ENCODE measurements around the gene NPNT.
"Not testable (repeated sequence)": the region's sequence is repeated elsewhere in the genome, so short reads cannot be mapped to it uniquely, and the experiment has no call there.

The NPNT gene

GRCh38 chr4:105894660-105895582 lies at the start of gene NPNT:
NPNT (plus strand) TSS chr4:105895471; CDS start chr4:105895653, 182 bp downstream.
- no peak for DNase-seq

- DNase-seq = no peak
Measured at GRCh38 chr4:105845559-105845958, 49.7 kb upstream of the NPNT start.

DNA sequence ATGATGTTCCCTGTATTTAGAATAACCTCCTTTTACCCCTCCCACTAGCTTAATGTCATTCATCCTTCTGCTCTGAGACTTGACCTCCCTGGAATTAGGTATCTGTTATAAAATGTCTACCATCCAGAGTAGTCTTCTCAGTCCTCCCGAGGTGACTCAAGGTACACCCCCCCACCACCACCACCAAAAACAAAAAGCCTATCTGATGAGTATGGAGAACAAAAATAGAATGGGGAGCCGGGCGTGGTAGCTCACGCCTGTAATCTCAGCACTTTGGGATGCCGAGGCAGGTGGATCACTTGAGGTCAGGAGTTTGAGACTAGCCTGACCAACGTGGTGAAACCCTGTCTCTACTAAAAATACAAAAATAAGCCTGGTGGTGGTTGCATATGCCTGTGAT lies 46.9 kb upstream of the NPNT start:
- not testable (repeated sequence) for DNase-seq

GRCh38 chr4:105851196-105851595 lies 44.1 kb upstream of the NPNT start:
- DNase-seq = no peak

GRCh38 chr4:105852230-105852629 lies 43.0 kb upstream of the NPNT start:
- DNase-seq = not testable (repeated sequence)

- DNase-seq = no peak
Measured at GRCh38 chr4:105858466-105859040, 36.7 kb upstream of the NPNT start.

GRCh38 chr4:105859233-105859632 lies 36.0 kb upstream of the NPNT start:
- no peak for DNase-seq

DNA sequence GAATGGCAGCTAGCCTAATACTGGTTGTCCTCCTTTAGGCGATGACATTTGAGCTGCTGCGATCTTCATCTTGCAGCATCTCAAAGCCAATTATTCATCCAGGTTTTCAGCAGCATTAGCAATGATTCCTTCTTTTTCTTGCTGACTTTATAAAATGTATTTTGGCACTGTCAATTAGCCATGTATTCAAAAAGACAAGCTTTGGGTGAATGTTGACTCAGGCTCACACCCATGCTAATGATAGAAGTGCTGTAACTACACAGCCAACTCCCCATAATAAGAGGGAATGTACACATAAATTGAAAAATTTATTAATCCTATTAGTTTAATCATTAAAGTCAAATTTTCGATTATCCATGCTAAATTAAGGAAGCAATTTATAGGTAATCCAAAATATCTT lies 24.3 kb upstream of the NPNT start:
- DNase-seq = no peak

DNA sequence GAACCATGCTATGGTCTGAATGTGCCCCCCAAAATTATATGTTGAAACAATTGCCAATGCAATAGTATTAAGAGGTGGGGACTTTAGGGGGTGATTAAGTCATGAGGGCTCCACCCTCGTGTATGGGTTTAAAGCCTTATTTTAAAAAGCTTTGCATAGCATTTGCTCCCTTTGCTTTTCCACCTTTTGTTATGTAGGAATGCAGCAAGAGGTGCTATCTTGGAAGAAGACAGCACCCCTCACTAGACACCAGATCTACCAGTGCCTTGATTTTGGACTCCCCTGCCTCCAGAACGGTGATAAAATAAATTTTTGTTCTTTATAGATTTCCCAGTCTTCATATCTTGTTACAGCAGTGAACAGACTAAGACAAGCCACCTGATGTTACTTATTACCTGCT lies 23.3 kb upstream of the NPNT start:
- no peak for DNase-seq

- DNase-seq = no peak
Measured at GRCh38 chr4:105875233-105875632, 20.0 kb upstream of the NPNT start.

DNA sequence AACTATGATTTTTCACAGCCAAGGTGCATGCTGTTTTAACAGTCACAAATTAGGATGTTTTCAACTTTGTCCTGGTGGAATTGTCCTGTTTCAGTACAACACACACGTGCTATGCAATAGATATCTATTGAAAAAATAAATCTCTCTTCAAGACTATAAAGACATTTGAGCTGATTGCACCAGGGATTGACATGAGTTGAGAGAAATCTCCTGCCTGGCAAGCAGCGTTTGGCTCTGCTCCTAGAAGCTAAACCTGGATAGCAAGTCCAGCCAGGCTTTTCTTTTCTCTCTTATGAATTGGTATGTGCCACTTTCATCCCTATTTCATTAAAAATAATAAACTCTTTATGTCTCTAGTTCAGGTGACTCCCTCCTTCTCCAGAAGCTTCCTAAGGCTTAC lies 16.6 kb upstream of the NPNT start:
- no peak for DNase-seq

- DNase-seq = no peak
Measured at GRCh38 chr4:105887508-105887907, 7.8 kb upstream of the NPNT start.

GRCh38 chr4:105895583-105896460 lies 551 bp downstream of the NPNT start:
- DNase-seq = no peak

- no peak for DNase-seq
Measured at GRCh38 chr4:105896461-105896942, 1.2 kb downstream of the NPNT start.

GRCh38 chr4:105896984-105897775 lies 1.9 kb downstream of the NPNT start:
- DNase-seq = no peak

DNA sequence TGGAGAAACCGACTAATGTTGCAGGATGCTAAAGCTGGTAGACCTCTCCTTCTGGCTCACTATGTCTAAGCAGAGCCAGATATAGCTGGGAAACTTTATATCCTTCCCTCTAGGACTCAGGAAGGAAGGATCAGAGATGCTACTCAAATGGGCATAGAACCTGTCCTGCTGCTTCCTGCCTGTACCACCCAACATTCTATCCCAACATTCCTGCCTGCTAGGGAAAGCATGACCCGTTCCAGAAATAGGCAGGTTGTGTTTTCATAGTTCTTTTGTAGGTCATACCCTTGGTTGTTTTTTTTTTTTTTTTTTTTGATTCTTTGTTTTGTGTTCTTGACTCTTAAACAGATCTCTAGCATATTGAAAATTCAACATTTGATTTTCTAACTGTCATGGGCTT lies 5.3 kb downstream of the NPNT start:
- no peak for DNase-seq

DNA sequence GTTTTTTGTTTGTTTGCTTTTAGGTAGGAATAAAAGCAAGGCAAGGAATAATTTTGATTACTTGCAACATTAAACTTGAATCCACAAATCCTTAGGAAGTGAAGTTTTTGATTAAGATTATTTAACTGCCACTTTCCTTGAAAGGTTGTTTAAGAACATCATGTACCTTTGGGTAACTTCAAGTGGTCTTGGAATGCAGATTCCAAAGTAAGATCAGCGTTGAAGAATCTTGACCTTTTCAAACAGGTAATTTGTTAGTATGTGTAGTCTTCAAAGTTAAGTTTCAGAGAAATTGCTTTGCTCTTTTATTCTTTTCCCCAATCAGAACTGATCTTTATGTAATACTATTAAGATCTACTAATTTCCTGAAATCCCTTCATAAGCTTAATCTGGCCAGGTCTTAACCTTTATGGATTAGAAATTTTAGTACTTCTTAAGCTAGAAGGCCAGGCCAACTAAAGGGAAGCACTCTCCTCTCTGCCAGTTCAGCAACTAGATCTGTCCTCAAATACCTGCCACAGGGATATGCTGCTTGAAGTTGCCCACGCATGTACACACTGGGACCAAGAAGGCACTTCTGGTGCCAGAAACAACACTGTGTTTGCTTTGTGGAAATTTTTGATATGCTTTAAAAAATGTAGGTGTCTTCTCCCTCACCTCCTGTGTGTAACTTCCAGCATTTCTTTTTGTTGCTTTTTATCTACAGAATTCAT lies 7.4 kb downstream of the NPNT start:
- no peak for DNase-seq

DNA sequence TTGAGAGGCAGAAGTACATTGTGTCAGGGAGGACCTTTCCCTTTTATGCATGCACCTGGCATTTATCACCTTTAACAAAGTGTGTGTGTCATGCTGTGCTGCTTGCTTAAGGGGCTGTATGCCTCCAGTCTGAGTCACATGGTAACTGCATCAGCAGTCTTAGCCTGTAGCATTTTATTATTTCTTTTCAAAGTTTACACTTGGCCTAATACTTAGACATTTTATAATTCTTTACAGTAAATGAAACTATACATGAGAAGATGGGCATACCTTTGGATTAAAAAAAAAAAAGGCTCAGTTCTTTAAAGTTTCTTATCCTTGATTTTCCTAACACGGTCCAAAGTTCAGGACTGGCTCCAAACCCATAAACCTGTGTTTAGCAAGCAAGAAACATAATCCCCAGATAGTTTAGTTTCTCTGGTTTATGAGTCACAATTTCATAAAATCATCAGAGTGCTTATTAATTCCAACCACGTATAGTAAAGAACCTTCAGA lies 14.6 kb downstream of the NPNT start:
- no peak for DNase-seq

DNA sequence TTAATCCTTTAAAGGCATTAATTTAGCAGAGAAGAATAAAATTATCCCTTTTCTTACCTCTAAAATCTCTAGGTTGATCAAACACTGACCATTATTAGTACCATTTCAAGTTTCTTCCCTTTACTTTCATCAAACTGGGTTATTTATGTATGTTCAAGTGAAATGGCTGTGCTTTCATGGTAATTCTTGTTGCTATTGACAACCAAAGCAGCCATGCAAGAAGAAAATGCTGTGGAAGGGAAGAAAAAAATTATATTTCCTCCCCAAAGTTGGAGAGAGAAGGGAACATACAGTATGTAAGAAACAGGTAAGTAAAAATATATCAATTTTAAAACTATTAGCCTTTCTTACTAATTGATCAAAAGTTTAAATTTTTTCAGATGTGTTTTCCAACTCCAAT lies 16.2 kb downstream of the NPNT start:
- DNase-seq = no peak

- DNase-seq = no peak
Measured at GRCh38 chr4:105912633-105913032, 17.4 kb downstream of the NPNT start.

- no peak for DNase-seq
Measured at GRCh38 chr4:105917171-105917685, 22.0 kb downstream of the NPNT start.

Measured in activated CD4-positive, alpha-beta T cell treated with anti-CD3 and anti-CD28 coated beads for 1 hour (primary cell).